Measurements from ENCODE around the gene LAMA3. TPM values are rescaled to one million over a fixed set of nuclear protein-coding genes. Genes with fewer than 3 reads are reported as not detected.

LAMA3 gene
- total RNA-seq, 1 donor from 2014 or later: 69.8 TPM

GRCh38 chr18:23852236-23853045, 163.2 kb downstream of the LAMA3 start:
- H3K4me3 ChIP-seq (ENCODE audit: low read depth, low read length): no peak overlapping the region
- TF ChIP-seq CTCF (conservative IDR thresholded peaks at IDR 0.05; ENCODE audit: low read depth, low read length): no peak
- no peak for DNase-seq (ENCODE audit: low read depth)

- DNase-seq (ENCODE audit: low read depth): no peak
- no peak for TF ChIP-seq CTCF (conservative IDR thresholded peaks at IDR 0.05; ENCODE audit: low read depth, low read length)
- no peak overlapping the region for H3K4me3 ChIP-seq (ENCODE audit: low read depth, low read length)
Observed at GRCh38 chr18:23853448-23854195, 164.4 kb downstream of the LAMA3 start.

- no peak for DNase-seq (ENCODE audit: low read depth)
- no peak overlapping the region for H3K4me3 ChIP-seq (ENCODE audit: low read depth, low read length)
- TF ChIP-seq CTCF (conservative IDR thresholded peaks at IDR 0.05; ENCODE audit: low read depth, low read length): no peak
Observed at GRCh38 chr18:23855721-23856120, 166.5 kb downstream of the LAMA3 start.

- H3K4me3 ChIP-seq (ENCODE audit: low read depth, low read length): no peak overlapping the region
- TF ChIP-seq CTCF (conservative IDR thresholded peaks at IDR 0.05; ENCODE audit: low read depth, low read length): no peak
- DNase-seq (ENCODE audit: low read depth): no peak
Observed at GRCh38 chr18:23856466-23857163, 167.4 kb downstream of the LAMA3 start.

GRCh38 chr18:23857164-23857552, 167.9 kb downstream of the LAMA3 start:
- DNase-seq (ENCODE audit: low read depth): no peak

GRCh38 chr18:23857756-23858155, 168.5 kb downstream of the LAMA3 start:
- no peak for DNase-seq (ENCODE audit: low read depth)

More at GRCh38 chr18:23857164-23857552, 167.9 kb downstream of the LAMA3 start:
- no peak for TF ChIP-seq CTCF (conservative IDR thresholded peaks at IDR 0.05; ENCODE audit: low read depth, low read length)
- no peak overlapping the region for H3K4me3 ChIP-seq (ENCODE audit: low read depth, low read length)

More at GRCh38 chr18:23857756-23858155, 168.5 kb downstream of the LAMA3 start:
- no peak for TF ChIP-seq CTCF (conservative IDR thresholded peaks at IDR 0.05; ENCODE audit: low read depth, low read length)
- no peak overlapping the region for H3K4me3 ChIP-seq (ENCODE audit: low read depth, low read length)
